ENCODE measurements around the gene DMGDH.

DNA sequence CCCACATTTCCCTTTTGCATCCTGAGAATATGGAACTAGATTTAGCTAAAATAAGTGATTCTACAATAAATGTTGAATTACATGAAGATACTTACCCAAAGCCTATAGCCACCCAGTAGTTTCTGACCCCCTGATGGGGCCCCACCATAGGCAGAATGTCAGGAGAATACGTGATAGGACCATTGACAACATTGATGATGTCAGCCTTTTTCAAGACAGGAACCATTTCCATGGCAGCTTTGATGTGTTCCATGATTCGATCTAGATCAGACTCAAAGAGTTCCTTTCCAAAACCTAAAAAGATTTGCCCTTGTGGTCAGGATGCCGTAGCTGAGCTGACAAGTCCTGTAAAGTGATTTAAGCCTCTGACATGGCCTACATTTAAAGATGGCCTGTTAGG, 27.3 kb downstream of the DMGDH start:
- TF ChIP-seq CTCF (IDR thresholded peaks at IDR 0.05) (no peak), POLR2A (IDR thresholded peaks at IDR 0.05) (no peak), POLR2AphosphoS5 (IDR thresholded peaks at IDR 0.05) (no peak)
